Aorta (tissue), 5 donors: Measurements from ENCODE around the gene PCDHA9. TPM values are rescaled to one million over a fixed set of nuclear protein-coding genes. Genes with fewer than 3 reads are reported as not detected.

Experiments used
- ATAC-seq: fragments of 200-7000 bp; cut with Tn5 transposase; one replicate; pipeline ENCODE4 v1.9.1; 2022; ENCODE audit warnings: moderate library complexity; ENCODE audit not compliant: low FRiP score
- DNase-seq, 2 donors: peaks; one replicate each; pipeline ENCODE4 v3.0.0-alpha.2; 2020
- H3K27ac ChIP-seq, 2 donors: one replicate each; pipeline ENCODE4 v1.5.1; 2013; ENCODE audit warnings: low read length in 2 of 2, mild to moderate bottlenecking in 2 of 2, moderate library complexity in 2 of 2, control low read depth in 1 of 2, inconsistent platforms in 1 of 2, low read depth in 1 of 2
- H3K27me3 ChIP-seq, 2 donors: one replicate each; pipeline ENCODE4 v1.6.1; 2013; ENCODE audit warnings: control low read depth in 1 of 2, low read length in 1 of 2, mild to moderate bottlenecking in 1 of 2, moderate library complexity in 1 of 2; ENCODE audit not compliant: insufficient read depth in 2 of 2, control insufficient read depth in 1 of 2
- H3K36me3 ChIP-seq, 2 donors: one replicate each; pipeline ENCODE4 v1.6.1; 2013; ENCODE audit warnings: control low read depth in 1 of 2, low read length in 1 of 2, mild to moderate bottlenecking in 1 of 2; ENCODE audit not compliant: insufficient read depth in 2 of 2, control insufficient read depth in 1 of 2
- H3K4me1 ChIP-seq, 2 donors: one replicate each; pipeline ENCODE4 v1.6.1; 2013; ENCODE audit warnings: low read length in 2 of 2, control low read depth in 1 of 2, mild to moderate bottlenecking in 1 of 2, moderate library complexity in 1 of 2; ENCODE audit not compliant: insufficient read depth in 2 of 2, control insufficient read depth in 1 of 2
- H3K4me3 ChIP-seq, 2 donors: one replicate each; pipeline ENCODE4 v1.5.1; 2013; ENCODE audit warnings: low read length in 2 of 2, control low read depth in 1 of 2, mild to moderate bottlenecking in 1 of 2
- H3K9me3 ChIP-seq: one replicate; pipeline ENCODE4 v1.6.1; 2013; ENCODE audit warnings: mild to moderate bottlenecking, low read length; ENCODE audit not compliant: control insufficient read depth
- WGBS, 2 donors: extraction: QIAGEN DNeasy Blood & Tissue Kit; methylation state at CpG; one replicate each; pipeline ENCODE4 v1.1.7; 2013; 5-methylcytosine and 5-hydroxymethylcytosine counted together
- intact Hi-C, 2 donors: fragments of 100-400 bp; cut with DNase I; formaldehyde crosslinking; loops; one replicate each; pipeline versions ENCODE4 v1.14.2 to v1.15.0; 2022
- polyA plus RNA-seq, 2 donors: library from polyadenylated mRNA; stranded (reverse); fragments of 200-250 nt; gene quantifications; one replicate each; pipeline ENCODE4 v1.2.3, GENCODE V29; 2013
- total RNA-seq, 2 donors: library from RNA; stranded (reverse); fragmentation: NEBNext Ultra II Directional; extraction: Animal tissue kit (Norgen Biotek cat#: 25700); gene quantifications; one replicate each; pipeline ENCODE4 v1.2.1, GENCODE V29; 2021
- donor health status: healthy with polysubstance abuse.
- donor health status: Bipolar disorder and iron deficiency.
- donor health status: DM: no; HTN: no; CAD: no.
- donor health status: DM: no; HTN: no; CAD: no.
- donor health status: DM: yes; HTN: yes; CAD: no.

The PCDHA9 gene
- total and polyA plus RNA-seq, 4 donors = 0.13 to 0.36 TPM; not detected in 2

DNA sequence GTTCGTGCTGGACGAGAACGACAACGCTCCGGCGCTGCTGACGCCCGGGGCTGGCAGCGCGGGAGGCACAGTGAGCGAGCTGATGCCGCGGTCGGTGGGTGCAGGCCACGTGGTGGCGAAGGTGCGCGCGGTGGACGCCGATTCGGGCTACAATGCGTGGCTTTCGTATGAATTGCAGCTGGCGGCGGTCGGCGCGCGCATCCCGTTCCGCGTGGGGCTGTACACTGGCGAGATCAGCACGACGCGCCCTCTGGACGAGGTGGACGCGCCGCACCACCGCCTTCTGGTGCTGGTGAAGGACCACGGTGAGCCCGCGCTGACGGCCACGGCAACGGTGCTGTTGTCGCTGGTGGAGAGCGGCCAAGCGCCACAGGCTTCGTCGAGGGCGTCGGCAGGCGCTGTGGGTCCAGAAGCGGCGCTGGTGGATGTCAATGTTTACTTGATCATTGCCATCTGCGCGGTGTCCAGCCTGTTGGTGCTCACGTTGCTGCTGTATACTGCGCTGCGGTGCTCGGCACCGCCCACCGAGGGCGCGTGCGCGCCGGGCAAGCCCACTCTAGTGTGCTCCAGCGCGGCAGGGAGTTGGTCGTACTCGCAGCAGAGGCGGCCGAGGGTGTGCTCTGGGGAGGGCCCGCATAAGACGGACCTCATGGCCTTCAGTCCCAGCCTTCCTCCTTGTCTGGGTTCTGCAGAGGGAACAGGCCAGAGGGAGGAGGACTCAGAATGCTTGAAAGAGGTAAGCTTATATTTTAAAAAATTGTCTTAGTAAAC, 35.9 kb downstream of the PCDHA9 start:
- Histone ChIP-seq H3K4me1 (no peaks in the 10 kb centered on the region), H3K4me3 (no peak overlapping the region), H3K27ac (no peak overlapping the region), H3K27me3 (no peaks in the 10 kb centered on the region), H3K9me3 (peaks cover 21% of the 10 kb centered on the region), H3K36me3 (no peaks in the 10 kb centered on the region)
- 25 to 34% methylated on average over 78 to 79 of the region's 79 CpGs for WGBS, 2 donors
- intact Hi-C loops = no loop called here
- ATAC-seq = no peak
- DNase-seq = no peak

Other genes with a start within 250 kb of the PCDHA9 start
- gene CD14, start 215.2 kb upstream of the PCDHA9 start, total RNA-seq = 100 to 1,000 TPM; 104 to 205 TPM
- 100 to 1,000 TPM in 1 of 2 donors, 10 to 100 TPM in 1; 34.9 to 115 TPM for gene CD14, start 215.2 kb upstream of the PCDHA9 start, polyA plus RNA-seq
- gene TMCO6, start 208.9 kb upstream of the PCDHA9 start, total RNA-seq = 10 to 100 TPM in 1 of 2 donors, 1 to 10 TPM in 1; 8.6 to 11.9 TPM
- 1 to 10 TPM; 2.9 to 9.4 TPM for gene TMCO6, start 208.9 kb upstream of the PCDHA9 start, polyA plus RNA-seq
- gene NDUFA2, start 200.8 kb upstream of the PCDHA9 start, total RNA-seq = 10 to 100 TPM; 32.1 to 35.0 TPM
- gene NDUFA2, start 200.8 kb upstream of the PCDHA9 start, polyA plus RNA-seq = 100 to 1,000 TPM; 114 to 198 TPM
- 10 to 100 TPM; 78.4 to 79.1 TPM for gene IK, start 200.6 kb upstream of the PCDHA9 start, total RNA-seq
- 100 to 1,000 TPM in 1 of 2 donors, 10 to 100 TPM in 1; 90.3 to 104 TPM for gene IK, start 200.6 kb upstream of the PCDHA9 start, polyA plus RNA-seq
- 10 to 100 TPM; 18.5 to 21.3 TPM for gene WDR55, start 183.5 kb upstream of the PCDHA9 start, total RNA-seq
- gene WDR55, start 183.5 kb upstream of the PCDHA9 start, polyA plus RNA-seq = 10 to 100 TPM in 1 of 2 donors, 1 to 10 TPM in 1; 9.5 to 22.0 TPM
- gene DND1, start 174.8 kb upstream of the PCDHA9 start, total RNA-seq = 1 to 10 TPM in 1 of 2 donors, under 1 TPM in 1; 0.84 to 1.3 TPM
- 1 to 10 TPM in 1 of 2 donors, not detected in 1; 2.1 TPM for gene DND1, start 174.8 kb upstream of the PCDHA9 start, polyA plus RNA-seq
- 10 to 100 TPM; 48.6 to 49.3 TPM for gene HARS1, start 157.0 kb upstream of the PCDHA9 start, total RNA-seq
- gene HARS1, start 157.0 kb upstream of the PCDHA9 start, polyA plus RNA-seq = 10 to 100 TPM; 35.1 to 74.6 TPM
- 10 to 100 TPM; 21.3 to 33.0 TPM for gene HARS2, start 156.9 kb upstream of the PCDHA9 start, total RNA-seq
- 10 to 100 TPM; 14.4 to 27.6 TPM for gene HARS2, start 156.9 kb upstream of the PCDHA9 start, polyA plus RNA-seq
- 10 to 100 TPM; 39.0 to 41.4 TPM for gene ZMAT2, start 147.9 kb upstream of the PCDHA9 start, total RNA-seq
- 100 to 1,000 TPM in 1 of 2 donors, 10 to 100 TPM in 1; 70.6 to 143 TPM for gene ZMAT2, start 147.9 kb upstream of the PCDHA9 start, polyA plus RNA-seq
- gene PCDHA1, start 62.2 kb upstream of the PCDHA9 start, total RNA-seq = not detected
- gene PCDHA1, start 62.2 kb upstream of the PCDHA9 start, polyA plus RNA-seq = not detected
- under 1 TPM; 0.13 to 0.24 TPM for gene PCDHA2, start 53.5 kb upstream of the PCDHA9 start, total RNA-seq
- gene PCDHA2, start 53.5 kb upstream of the PCDHA9 start, polyA plus RNA-seq = not detected
- under 1 TPM; 0.33 to 0.36 TPM for gene PCDHA3, start 47.3 kb upstream of the PCDHA9 start, total RNA-seq
- under 1 TPM; 0.25 to 0.38 TPM for gene PCDHA3, start 47.3 kb upstream of the PCDHA9 start, polyA plus RNA-seq
- gene PCDHA4, start 41.3 kb upstream of the PCDHA9 start, total RNA-seq = under 1 TPM; 0.78 to 0.90 TPM
- gene PCDHA4, start 41.3 kb upstream of the PCDHA9 start, polyA plus RNA-seq = under 1 TPM in 1 of 2 donors, not detected in 1; 0.05 TPM
- gene PCDHA5, start 26.8 kb upstream of the PCDHA9 start, total RNA-seq = under 1 TPM; 0.24 to 0.26 TPM
- gene PCDHA5, start 26.8 kb upstream of the PCDHA9 start, polyA plus RNA-seq = under 1 TPM in 1 of 2 donors, not detected in 1; 0.08 TPM
- gene PCDHA6, start 20.4 kb upstream of the PCDHA9 start, total RNA-seq = under 1 TPM; 0.36 to 0.45 TPM
- gene PCDHA6, start 20.4 kb upstream of the PCDHA9 start, polyA plus RNA-seq = under 1 TPM in 1 of 2 donors, not detected in 1; 0.64 TPM
- gene PCDHA7, start 14.1 kb upstream of the PCDHA9 start, total RNA-seq = under 1 TPM; 0.32 to 0.57 TPM
- gene PCDHA7, start 14.1 kb upstream of the PCDHA9 start, polyA plus RNA-seq = under 1 TPM in 1 of 2 donors, not detected in 1; 0.13 TPM
- gene PCDHA8, start 7.2 kb upstream of the PCDHA9 start, total RNA-seq = under 1 TPM; 0.16 to 0.36 TPM
- not detected for gene PCDHA8, start 7.2 kb upstream of the PCDHA9 start, polyA plus RNA-seq
- gene PCDHA10, start 7.5 kb downstream of the PCDHA9 start, total RNA-seq = under 1 TPM; 0.65 to 0.69 TPM
- gene PCDHA10, start 7.5 kb downstream of the PCDHA9 start, polyA plus RNA-seq = under 1 TPM in 1 of 2 donors, not detected in 1; 0.03 TPM
- under 1 TPM; 0.19 to 0.27 TPM for gene PCDHA11, start 20.6 kb downstream of the PCDHA9 start, total RNA-seq
- not detected for gene PCDHA11, start 20.6 kb downstream of the PCDHA9 start, polyA plus RNA-seq
- gene PCDHA12, start 26.9 kb downstream of the PCDHA9 start, total RNA-seq = under 1 TPM in 1 of 2 donors, not detected in 1; 0.57 TPM
- under 1 TPM in 1 of 2 donors, not detected in 1; 0.05 TPM for gene PCDHA12, start 26.9 kb downstream of the PCDHA9 start, polyA plus RNA-seq
- under 1 TPM; 0.15 to 0.16 TPM for gene PCDHA13, start 33.7 kb downstream of the PCDHA9 start, total RNA-seq
- gene PCDHA13, start 33.7 kb downstream of the PCDHA9 start, polyA plus RNA-seq = not detected
- gene PCDHAC1, start 77.9 kb downstream of the PCDHA9 start, total RNA-seq = under 1 TPM; 0.15 to 0.36 TPM
- not detected for gene PCDHAC1, start 77.9 kb downstream of the PCDHA9 start, polyA plus RNA-seq
- gene PCDHAC2, start 118.1 kb downstream of the PCDHA9 start, total RNA-seq = 1 to 10 TPM; 1.4 to 1.9 TPM
- gene PCDHAC2, start 118.1 kb downstream of the PCDHA9 start, polyA plus RNA-seq = under 1 TPM; 0.25 to 0.49 TPM
- not detected for gene PCDHB1, start 203.0 kb downstream of the PCDHA9 start, total RNA-seq
- not detected for gene PCDHB1, start 203.0 kb downstream of the PCDHA9 start, polyA plus RNA-seq
- gene PCDHB2, start 246.2 kb downstream of the PCDHA9 start, total RNA-seq = 1 to 10 TPM; 3.1 to 4.1 TPM
- gene PCDHB2, start 246.2 kb downstream of the PCDHA9 start, polyA plus RNA-seq = 1 to 10 TPM in 1 of 2 donors, under 1 TPM in 1; 0.50 to 2.6 TPM